Epithelial cell of esophagus (primary cell): ENCODE measurements around the gene NID2.

Experiments
- DNase-seq: peaks from one replicate; pipeline ENCODE4 v3.0.0; 2010; ENCODE audit warnings: low read depth
- H3K4me3 ChIP-seq: 2 replicates; pipeline ENCODE4 v1.5.1; 2011; ENCODE audit warnings: mild to moderate bottlenecking, low read length, control low read depth
- CTCF ChIP-seq: IDR thresholded peaks from 2 replicates; pipeline ENCODE4 v1.5.1; 2011; ENCODE audit warnings: low read depth, mild to moderate bottlenecking, low read length, control low read depth, inconsistent platforms; ENCODE audit not compliant: insufficient read depth; ENCODE audit errors: missing control alignments

The NID2 gene

GRCh38 chr14:52080808-52081755 lies 12.2 kb upstream of the NID2 start:
- TF ChIP-seq CTCF: no peak
- peak; percentile 53 for DNase-seq
- no peak overlapping the region for H3K4me3 ChIP-seq

GRCh38 chr14:52080158-52080800 lies 11.4 kb upstream of the NID2 start:
- no peak for TF ChIP-seq CTCF
- H3K4me3 ChIP-seq: no peak overlapping the region
- peak; percentile 82 for DNase-seq

GRCh38 chr14:52079239-52079959 lies 10.5 kb upstream of the NID2 start:
- no peak for TF ChIP-seq CTCF
- DNase-seq: peak; percentile 37
- no peak overlapping the region for H3K4me3 ChIP-seq

- DNase-seq: no peak
- no peak overlapping the region for H3K4me3 ChIP-seq
- no peak for TF ChIP-seq CTCF
Measured at GRCh38 chr14:52078721-52079120, 9.9 kb upstream of the NID2 start.

GRCh38 chr14:52078095-52078531 lies 9.3 kb upstream of the NID2 start:
- no peak for TF ChIP-seq CTCF
- peak; percentile 38 for DNase-seq
- no peak overlapping the region for H3K4me3 ChIP-seq

GRCh38 chr14:52077256-52077979 lies 8.6 kb upstream of the NID2 start:
- no peak overlapping the region for H3K4me3 ChIP-seq
- no peak for TF ChIP-seq CTCF
- DNase-seq: no peak
